Activated CD4-positive, alpha-beta T cell treated with anti-CD3 and anti-CD28 coated beads for 36 hours (primary cell): ENCODE data around the gene SPATA31C1. TPM values are rescaled to one million over a fixed set of nuclear protein-coding genes. Genes with fewer than 3 reads are reported as not detected.
"Not testable (repeated sequence)": the region's sequence is repeated elsewhere in the genome, so short reads cannot be mapped to it uniquely, and the experiment has no call there.

Experiments used
- ATAC-seq: fragments of 200-7000 bp; cut with Tn5 transposase; one replicate; pipeline ENCODE4 v1.10.0; 2021; ENCODE audit warnings: mild to moderate bottlenecking, moderate library complexity
- CTCF ChIA-PET: fragments of 350-600 bp; sonication (Branson Sonifier 250); formaldehyde crosslinking; loops from one replicate; lab custom pipeline; 2021; ENCODE audit warnings: antibody characterized with exemption; lab: Charles Lee
- POLR2A ChIA-PET: fragments of 350-600 bp; sonication (Branson Sonifier 250); formaldehyde crosslinking; loops from one replicate; lab custom pipeline; 2021; ENCODE audit warnings: antibody characterized with exemption, inconsistent platforms; lab: Charles Lee
- DNase-seq: peaks from one replicate; pipeline ENCODE4 v3.0.0-alpha.2; 2020
- H3K27ac Mint-ChIP-seq: one replicate; pipeline ENCODE4 v1.8.0; 2021; ENCODE audit warnings: mixed read lengths
- H3K27me3 Mint-ChIP-seq: one replicate; pipeline ENCODE4 v1.8.0; 2021; ENCODE audit warnings: mixed read lengths
- H3K36me3 Mint-ChIP-seq: one replicate; pipeline ENCODE4 v1.8.0; 2021; ENCODE audit warnings: low read depth, mixed read lengths
- H3K4me1 Mint-ChIP-seq: one replicate; pipeline ENCODE4 v1.8.0; 2021; ENCODE audit warnings: mixed read lengths
- H3K4me3 Mint-ChIP-seq: one replicate; pipeline ENCODE4 v1.8.0; 2021; ENCODE audit warnings: mild to moderate bottlenecking, moderate library complexity, mixed read lengths
- H3K9me3 Mint-ChIP-seq: one replicate; pipeline ENCODE4 v1.8.0; 2021; ENCODE audit warnings: low read depth, mixed read lengths
- intact Hi-C, 2 experiments: fragments of 100-400 bp; cut with DNase I in 1 of 2; cut with micrococcal nuclease in 1 of 2; formaldehyde crosslinking; loops; one replicate each; pipeline versions ENCODE4 v1.14.2 to v1.15.1; 2022 to 2024; cut with DNase I, micrococcal nuclease
- total RNA-seq, 2 experiments: library from RNA; stranded (reverse); gene quantifications; one replicate each; pipeline ENCODE4 v1.2.3, GENCODE V29; 2021

SPATA31C1 gene
- total RNA-seq, 2 experiments from 2014 or later, result not detected

- no peaks in the 10 kb centered on the region for H3K4me1 Mint-ChIP-seq
- ChIA-PET POLR2A (no interaction called here), CTCF (no interaction called here)
- no peak for ATAC-seq
- no peak overlapping the region for H3K27ac Mint-ChIP-seq
- H3K4me3 Mint-ChIP-seq, result no peak overlapping the region
- intact Hi-C loops, result no loop called here
- no peaks in the 10 kb centered on the region for H3K27me3 Mint-ChIP-seq
- no peak for DNase-seq
- no peaks in the 10 kb centered on the region for H3K9me3 Mint-ChIP-seq
- no peaks in the 10 kb centered on the region for H3K36me3 Mint-ChIP-seq
Measured at GRCh38 chr9:87887661-87888480, 29.9 kb upstream of the SPATA31C1 start.

- ATAC-seq, result no peak
- no peak overlapping the region for H3K27ac Mint-ChIP-seq
- DNase-seq, result no peak
- H3K4me1 Mint-ChIP-seq, result no peaks in the 10 kb centered on the region
- intact Hi-C loops, result no loop called here
- CTCF ChIA-PET, result interaction anchor here (0.6 kb wide), 1 partner anchor 176 kb away, joined by 3 read pairs; no protein-coding TSS in a partner anchor
- H3K36me3 Mint-ChIP-seq, result no peaks in the 10 kb centered on the region
- POLR2A ChIA-PET, result no interaction called here
- H3K4me3 Mint-ChIP-seq, result no peak overlapping the region
- no peaks in the 10 kb centered on the region for H3K9me3 Mint-ChIP-seq
- no peaks in the 10 kb centered on the region for H3K27me3 Mint-ChIP-seq
Measured at GRCh38 chr9:87888501-87888900, 29.3 kb upstream of the SPATA31C1 start.

- ATAC-seq (no peak), DNase-seq (no peak)
- H3K27ac Mint-ChIP-seq, result no peak overlapping the region
- H3K36me3 Mint-ChIP-seq, result no peaks in the 10 kb centered on the region
- intact Hi-C loops, result no loop called here
- no peaks in the 10 kb centered on the region for H3K4me1 Mint-ChIP-seq
- ChIA-PET CTCF (interaction anchor here (0.6 kb wide), 1 partner anchor 177 kb away, joined by 3 read pairs; no protein-coding TSS in a partner anchor), POLR2A (no interaction called here)
- no peak overlapping the region for H3K4me3 Mint-ChIP-seq
- H3K27me3 Mint-ChIP-seq, result no peaks in the 10 kb centered on the region
- H3K9me3 Mint-ChIP-seq, result peaks cover 3% of the 10 kb centered on the region
Measured at GRCh38 chr9:87889065-87889881, 28.5 kb upstream of the SPATA31C1 start.

- H3K36me3 Mint-ChIP-seq, result no peaks in the 10 kb centered on the region
Measured at GRCh38 chr9:87889882-87890252, 27.9 kb upstream of the SPATA31C1 start.

GRCh38 chr9:87890837-87891236, 26.9 kb upstream of the SPATA31C1 start:
- no peak for DNase-seq
- no peak for ATAC-seq
- Mint-ChIP-seq H3K36me3 (no peaks in the 10 kb centered on the region), H3K4me3 (no peak overlapping the region), H3K4me1 (no peaks in the 10 kb centered on the region), H3K27ac (no peak overlapping the region), H3K27me3 (peaks cover 2% of the 10 kb centered on the region), H3K9me3 (peaks cover 3% of the 10 kb centered on the region)
- ChIA-PET POLR2A (no interaction called here), CTCF (no interaction called here)
- intact Hi-C loops, result no loop called here

More at GRCh38 chr9:87889882-87890252, 27.9 kb upstream of the SPATA31C1 start:
- intact Hi-C loops, result no loop called here
- no peak overlapping the region for H3K4me3 Mint-ChIP-seq
- DNase-seq (no peak), ATAC-seq (no peak)
- H3K27me3 Mint-ChIP-seq, result peaks cover 2% of the 10 kb centered on the region
- H3K9me3 Mint-ChIP-seq, result peaks cover 3% of the 10 kb centered on the region
- H3K4me1 Mint-ChIP-seq, result no peaks in the 10 kb centered on the region
- no peak overlapping the region for H3K27ac Mint-ChIP-seq
- CTCF ChIA-PET, result no interaction called here
- POLR2A ChIA-PET, result no interaction called here

GRCh38 chr9:87891754-87892153, 26.0 kb upstream of the SPATA31C1 start:
- DNase-seq, result no peak
- H3K27ac Mint-ChIP-seq, result no peak overlapping the region
- H3K36me3 Mint-ChIP-seq, result no peaks in the 10 kb centered on the region
- peaks cover 3% of the 10 kb centered on the region for H3K9me3 Mint-ChIP-seq
- ChIA-PET POLR2A (no interaction called here), CTCF (no interaction called here)
- no peak for ATAC-seq
- H3K4me3 Mint-ChIP-seq, result no peak overlapping the region
- peaks cover 4% of the 10 kb centered on the region for H3K27me3 Mint-ChIP-seq
- H3K4me1 Mint-ChIP-seq, result no peaks in the 10 kb centered on the region
- intact Hi-C loops, result no loop called here

- no peaks in the 10 kb centered on the region for H3K36me3 Mint-ChIP-seq
- peaks cover 7% of the 10 kb centered on the region for H3K9me3 Mint-ChIP-seq
- DNase-seq, result no peak
- no peak for ATAC-seq
- H3K4me3 Mint-ChIP-seq, result no peak overlapping the region
- CTCF ChIA-PET, result no interaction called here
- peaks cover 10% of the 10 kb centered on the region for H3K27me3 Mint-ChIP-seq
- no peaks in the 10 kb centered on the region for H3K4me1 Mint-ChIP-seq
- POLR2A ChIA-PET, result no interaction called here
- intact Hi-C loops, result no loop called here
- no peak overlapping the region for H3K27ac Mint-ChIP-seq
Measured at GRCh38 chr9:87892956-87893355, 24.8 kb upstream of the SPATA31C1 start.

GRCh38 chr9:87894998-87895625, 22.6 kb upstream of the SPATA31C1 start:
- H3K9me3 Mint-ChIP-seq, result peaks cover 7% of the 10 kb centered on the region
- ATAC-seq (no peak), DNase-seq (no peak)
- no peaks in the 10 kb centered on the region for H3K4me1 Mint-ChIP-seq
- no peaks in the 10 kb centered on the region for H3K36me3 Mint-ChIP-seq
- H3K4me3 Mint-ChIP-seq, result no peak overlapping the region
- H3K27ac Mint-ChIP-seq, result no peak overlapping the region
- intact Hi-C loops, result no loop called here
- ChIA-PET CTCF (interaction anchor here (1.3 kb wide), 1 partner anchor 12 kb away, joined by 3 read pairs; no protein-coding TSS in a partner anchor), POLR2A (no interaction called here)
- H3K27me3 Mint-ChIP-seq, result peaks cover 14% of the 10 kb centered on the region

GRCh38 chr9:87896891-87897290, 20.9 kb upstream of the SPATA31C1 start:
- CTCF ChIA-PET, result no interaction called here
- intact Hi-C loops, result no loop called here
- H3K9me3 Mint-ChIP-seq, result peaks cover 10% of the 10 kb centered on the region

GRCh38 chr9:87898151-87898550, 19.6 kb upstream of the SPATA31C1 start:
- intact Hi-C loops, result no loop called here
- DNase-seq, result no peak
- CTCF ChIA-PET, result no interaction called here
- Mint-ChIP-seq H3K9me3 (peaks cover 12% of the 10 kb centered on the region), H3K27me3 (peaks cover 14% of the 10 kb centered on the region), H3K27ac (no peak overlapping the region), H3K4me3 (no peak overlapping the region), H3K4me1 (no peaks in the 10 kb centered on the region), H3K36me3 (no peaks in the 10 kb centered on the region)
- POLR2A ChIA-PET, result no interaction called here
- no peak for ATAC-seq

More at GRCh38 chr9:87896891-87897290, 20.9 kb upstream of the SPATA31C1 start:
- Mint-ChIP-seq H3K4me1 (no peaks in the 10 kb centered on the region), H3K36me3 (no peaks in the 10 kb centered on the region), H3K27me3 (peaks cover 14% of the 10 kb centered on the region), H3K4me3 (no peak overlapping the region), H3K27ac (no peak overlapping the region)
- DNase-seq, result no peak
- POLR2A ChIA-PET, result no interaction called here
- ATAC-seq, result no peak

- H3K27ac Mint-ChIP-seq, intact Hi-C loops, CTCF ChIA-PET, H3K4me3 Mint-ChIP-seq, H3K4me1 Mint-ChIP-seq, ATAC-seq, POLR2A ChIA-PET, H3K36me3 Mint-ChIP-seq, DNase-seq: not testable (repeated sequence)
- H3K27me3 Mint-ChIP-seq, result peaks cover 10% of the 10 kb centered on the region
- peaks cover 18% of the 10 kb centered on the region for H3K9me3 Mint-ChIP-seq
Measured at GRCh38 chr9:87902371-87902770, 15.4 kb upstream of the SPATA31C1 start.
